Omental fat pad (tissue), 4 donors: ENCODE results near the gene SKA2. TPM values are rescaled to one million over a fixed set of nuclear protein-coding genes. Genes with fewer than 3 reads are reported as not detected.

Experiments
- ATAC-seq: fragments of 150-250 bp; one replicate; pipeline ENCODE4 v1.9.1; 2016; ENCODE audit warnings: mild to moderate bottlenecking, moderate library complexity; ENCODE audit not compliant: low FRiP score
- DNase-seq: peaks from one replicate; pipeline ENCODE4 v3.0.0-alpha.2; 2019; ENCODE audit warnings: low spot score
- small RNA-seq: library from RNA; depleted of rRNA; stranded (forward); fragments of <200 nt; gene quantifications from one replicate; pipeline ENCODE3, GENCODE V24; 2016
- total RNA-seq, 4 donors: library from RNA; depleted of rRNA; stranded (reverse); fragments of >200 nt; gene quantifications; one replicate each; pipeline ENCODE4 v1.1.0, GENCODE V29; 2016
- TF ChIP-seq, protein P1 (sequence below), 3 donors: fragments of 450-650 bp; IDR thresholded peaks; one replicate each; pipeline ENCODE4 v1.5.1; 2016 to 2017; ENCODE audit warnings: antibody characterized with exemption in 3 of 3, mild to moderate bottlenecking in 3 of 3, moderate library complexity in 2 of 3

SKA2 gene
- total RNA-seq, 4 donors from 2014 or later = 11.8 to 28.4 (median 20.2) TPM

DNA sequence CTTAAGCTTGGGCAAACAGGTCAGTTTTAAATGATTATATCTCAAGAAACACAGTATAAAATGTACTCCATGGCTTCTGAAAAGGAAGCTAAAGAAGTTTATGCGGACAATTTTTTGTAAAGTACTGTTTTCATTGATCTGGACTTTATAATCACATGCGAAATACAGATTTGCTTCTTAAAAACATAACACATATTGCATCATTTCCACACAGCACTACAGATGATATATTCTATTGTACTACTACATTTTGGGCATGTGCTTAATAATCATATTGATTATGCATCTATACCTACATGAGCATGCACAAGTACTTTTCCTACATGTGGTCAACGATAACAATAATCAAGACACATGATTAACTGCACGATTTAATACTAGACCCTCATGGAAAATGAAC is 70.8 kb downstream of the SKA2 start:
- no peak for DNase-seq
- no peak for ATAC-seq
- TF ChIP-seq, protein P1, sequence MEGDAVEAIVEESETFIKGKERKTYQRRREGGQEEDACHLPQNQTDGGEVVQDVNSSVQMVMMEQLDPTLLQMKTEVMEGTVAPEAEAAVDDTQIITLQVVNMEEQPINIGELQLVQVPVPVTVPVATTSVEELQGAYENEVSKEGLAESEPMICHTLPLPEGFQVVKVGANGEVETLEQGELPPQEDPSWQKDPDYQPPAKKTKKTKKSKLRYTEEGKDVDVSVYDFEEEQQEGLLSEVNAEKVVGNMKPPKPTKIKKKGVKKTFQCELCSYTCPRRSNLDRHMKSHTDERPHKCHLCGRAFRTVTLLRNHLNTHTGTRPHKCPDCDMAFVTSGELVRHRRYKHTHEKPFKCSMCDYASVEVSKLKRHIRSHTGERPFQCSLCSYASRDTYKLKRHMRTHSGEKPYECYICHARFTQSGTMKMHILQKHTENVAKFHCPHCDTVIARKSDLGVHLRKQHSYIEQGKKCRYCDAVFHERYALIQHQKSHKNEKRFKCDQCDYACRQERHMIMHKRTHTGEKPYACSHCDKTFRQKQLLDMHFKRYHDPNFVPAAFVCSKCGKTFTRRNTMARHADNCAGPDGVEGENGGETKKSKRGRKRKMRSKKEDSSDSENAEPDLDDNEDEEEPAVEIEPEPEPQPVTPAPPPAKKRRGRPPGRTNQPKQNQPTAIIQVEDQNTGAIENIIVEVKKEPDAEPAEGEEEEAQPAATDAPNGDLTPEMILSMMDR (IDR thresholded peaks at IDR 0.05) = no peak

- ATAC-seq (no peak), DNase-seq (no peak)
- TF ChIP-seq, protein P1 (IDR thresholded peaks at IDR 0.05) = no peak
These were observed 80.5 kb downstream of the SKA2 start for GRCh38 chr17:59074494-59074893.

DNA sequence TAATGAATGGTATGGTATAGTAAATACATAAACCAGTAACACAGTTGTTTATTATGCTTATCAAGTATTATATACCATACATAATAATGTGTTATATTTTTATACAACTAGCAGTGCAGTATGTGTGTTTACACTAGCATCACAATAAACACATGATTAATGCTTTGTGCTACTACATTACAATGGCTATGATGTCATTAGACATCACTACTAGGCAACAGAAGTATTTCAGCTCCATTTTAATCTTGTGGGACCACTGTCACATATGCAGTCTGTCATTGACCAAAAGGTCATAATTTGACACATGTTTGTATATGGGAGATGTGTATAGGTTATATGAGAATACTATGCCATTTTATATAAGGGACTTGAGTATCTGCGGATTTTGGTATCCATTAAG is 81.0 kb downstream of the SKA2 start:
- DNase-seq (no peak), ATAC-seq (no peak)
- TF ChIP-seq, protein P1 (IDR thresholded peaks at IDR 0.05) = no peak

GRCh38 chr17:59069856-59070255 is 85.1 kb downstream of the SKA2 start:
- DNase-seq (no peak), ATAC-seq (no peak)
- TF ChIP-seq, protein P1 (IDR thresholded peaks at IDR 0.05) = no peak

DNA sequence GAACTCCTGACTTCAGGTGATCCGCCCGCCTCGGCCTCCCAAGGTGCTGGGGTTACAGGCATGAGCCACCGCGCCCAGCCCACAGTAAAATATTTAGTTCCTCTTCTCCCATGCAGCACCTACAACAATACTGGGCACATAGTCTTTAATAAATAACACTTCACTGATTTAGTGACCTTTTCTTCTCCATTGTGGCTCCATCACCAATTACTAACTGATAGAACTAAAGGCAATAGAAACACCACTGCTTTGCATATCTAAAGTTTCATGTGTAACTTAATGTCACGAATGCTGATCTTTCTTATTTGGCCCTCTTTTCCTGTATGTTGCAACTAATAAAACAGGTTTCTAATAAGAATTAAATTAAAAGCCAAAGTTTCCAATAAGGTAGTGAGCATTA is 87.2 kb downstream of the SKA2 start:
- DNase-seq (no peak), ATAC-seq (no peak)
- TF ChIP-seq, protein P1 (IDR thresholded peaks at IDR 0.05) = no peak

- DNase-seq (no peak), ATAC-seq (no peak)
- TF ChIP-seq, protein P1 (IDR thresholded peaks at IDR 0.05) = no peak
These were observed 87.6 kb downstream of the SKA2 start for GRCh38 chr17:59067340-59067739.

GRCh38 chr17:59062509-59062908 is 92.5 kb downstream of the SKA2 start:
- TF ChIP-seq, protein P1 (IDR thresholded peaks at IDR 0.05) = no peak
- ATAC-seq (no peak), DNase-seq (no peak)

Small RNA genes lying within 50 kb of the gene (small RNA-seq; reads per million reads assigned to genes)
- 8.2 reads per million, percentile 85 among the genes with 10 or more reads in this experiment for gene MIR301A
- 9.3 reads per million, percentile 87 among the genes with 10 or more reads in this experiment for gene MIR454
- not detected for gene RNU2-58P

Other genes with a start within 250 kb of the SKA2 start
- gene TRIM37, start 48.3 kb downstream of the SKA2 start, total RNA-seq = 10 to 100 TPM; 16.8 to 29.3 (median 21.5) TPM
- 1 to 10 TPM in 2 of 4 donors, under 1 TPM in 2; 0.82 to 3.5 (median 1.4) TPM for gene PRR11, start 560 bp upstream of the SKA2 start, total RNA-seq
- 10 to 100 TPM in 3 of 4 donors, 1 to 10 TPM in 1; 6.8 to 12.1 (median 10.7) TPM for gene SMG8, start 54.8 kb upstream of the SKA2 start, total RNA-seq
- 1 to 10 TPM in 3 of 4 donors, under 1 TPM in 1; 0.24 to 3.3 (median 2.6) TPM for gene GDPD1, start 65.3 kb upstream of the SKA2 start, total RNA-seq
- gene YPEL2, start 176.5 kb upstream of the SKA2 start, total RNA-seq = 10 to 100 TPM; 34.3 to 53.6 (median 40.7) TPM